H1 (cell line): ENCODE data around the gene PALM3. TPM values are rescaled to one million over a fixed set of nuclear protein-coding genes. Genes with fewer than 3 reads are reported as not detected.
"Not testable (repeated sequence)": the region's sequence is repeated elsewhere in the genome, so short reads cannot be mapped to it uniquely, and the experiment has no call there.

Experiments
- CTCF ChIA-PET: fragments of 300-600 bp; sonication (Branson Sonifier 250); formaldehyde crosslinking; loops from one replicate; lab custom pipeline; 2021; ENCODE audit not compliant: partially characterized antibody; lab: Charles Lee
- POLR2A ChIA-PET: fragments of 300-600 bp; sonication (Branson Sonifier 250); formaldehyde crosslinking; loops from one replicate; lab custom pipeline; 2021; ENCODE audit warnings: inconsistent platforms; ENCODE audit not compliant: partially characterized antibody; lab: Charles Lee
- DNase-seq, 2 experiments: peaks; one replicate each; pipeline versions ENCODE4 v3.0.0 to v3.0.0-alpha.2; 2010 to 2022; ENCODE audit warnings: low spot score in 2 of 2, low read depth in 1 of 2, mixed read lengths in 1 of 2
- FAIRE-seq: peaks from 2 replicates; lab custom pipeline; 2011; peaks lifted over from hg19 to GRCh38; lab: Jason Lieb, UNC
- H2AFZ ChIP-seq: 2 replicates; pipeline ENCODE4 v1.8.1; 2012; ENCODE audit warnings: low read length, inconsistent platforms
- H2AK5ac ChIP-seq: 2 replicates; pipeline ENCODE4 v1.6.1; 2013; ENCODE audit warnings: low read depth, low read length
- H2BK120ac ChIP-seq: replicated peaks from 2 replicates; pipeline ENCODE3; 2013; ENCODE audit warnings: low read depth, low read length, inconsistent platforms
- H2BK12ac ChIP-seq: 2 replicates; pipeline ENCODE4 v1.6.1; 2013; ENCODE audit warnings: low read depth, low read length
- H2BK15ac ChIP-seq: 2 replicates; pipeline ENCODE4 v1.6.1; 2013; ENCODE audit warnings: low read length
- H2BK20ac ChIP-seq: 2 replicates; pipeline ENCODE4 v1.6.1; 2013; ENCODE audit warnings: low read length
- H2BK5ac ChIP-seq: 2 replicates; pipeline ENCODE4 v1.6.1; 2013; ENCODE audit warnings: low read depth, low read length
- H3K14ac ChIP-seq: 2 replicates; pipeline ENCODE4 v1.6.1; 2013; ENCODE audit warnings: inconsistent platforms; ENCODE audit not compliant: insufficient read length
- H3K18ac ChIP-seq: 2 replicates; pipeline ENCODE4 v1.6.1; 2013; ENCODE audit warnings: low read length; ENCODE audit errors: extremely low read depth
- H3K23ac ChIP-seq: 2 replicates; pipeline ENCODE4 v1.6.1; 2013; ENCODE audit warnings: inconsistent platforms; ENCODE audit not compliant: insufficient read length
- H3K23me2 ChIP-seq: 2 replicates; pipeline ENCODE4 v1.6.1; 2013; ENCODE audit warnings: low read depth, low read length
- H3K27ac ChIP-seq: 2 replicates; pipeline ENCODE4 v1.6.1; 2011; ENCODE audit warnings: low read depth, low read length, inconsistent platforms
- H3K27me3 ChIP-seq, 4 experiments: replicated peaks in 1 of 4; 1 replicate in 1 of 4; 2 replicates in 3 of 4; pipeline versions ENCODE4 v1.6.1 to v1.8.1; 2011 to 2013; ENCODE audit warnings: low read length in 3 of 4, mild to moderate bottlenecking in 3 of 4, inconsistent platforms in 2 of 4, mixed read lengths in 2 of 4, moderate library complexity in 1 of 4; ENCODE audit not compliant: control insufficient read depth in 3 of 4, insufficient read depth in 3 of 4; ENCODE audit errors: extremely low read depth in 1 of 4
- H3K36me3 ChIP-seq, 4 experiments: 2 replicates each; pipeline versions ENCODE4 v1.6.1 to v1.8.1; 2011 to 2013; ENCODE audit warnings: mild to moderate bottlenecking in 4 of 4, low read length in 3 of 4, moderate library complexity in 2 of 4, control low read depth in 1 of 4, inconsistent platforms in 1 of 4; ENCODE audit not compliant: insufficient read depth in 4 of 4, control insufficient read depth in 2 of 4
- H3K4ac ChIP-seq: replicated peaks from 2 replicates; pipeline ENCODE3; 2013; ENCODE audit warnings: low read length, low read depth, mixed read lengths, inconsistent platforms; ENCODE audit not compliant: insufficient read length
- H3K4me1 ChIP-seq, 4 experiments: replicated peaks in 1 of 4; 1 replicate in 1 of 4; 2 replicates in 3 of 4; pipeline versions ENCODE4 v1.6.1 to v1.8.1; 2011 to 2013; ENCODE audit warnings: low read length in 3 of 4, inconsistent platforms in 2 of 4, mixed read lengths in 1 of 4; ENCODE audit not compliant: insufficient read depth in 4 of 4, control insufficient read depth in 3 of 4
- H3K4me2 ChIP-seq, 2 experiments: 2 replicates each; pipeline versions ENCODE4 v1.6.1 to v1.8.1; 2011 to 2013; ENCODE audit warnings: low read depth in 2 of 2, low read length in 2 of 2, control low read depth in 1 of 2, inconsistent platforms in 1 of 2, mild to moderate bottlenecking in 1 of 2; ENCODE audit not compliant: insufficient read depth in 1 of 2
- H3K4me3 ChIP-seq, 4 experiments: fragments of 200-600, 300-600 bp in 1 of 4; sonication (generic), shearing (Covaris generic), sonication (Bioruptor Twin) in 1 of 4; 2 replicates each; pipeline versions ENCODE4 v1.5.1 to v1.8.1; 2011 to 2016; ENCODE audit warnings: low read length in 4 of 4, low read depth in 3 of 4, control low read depth in 2 of 4, inconsistent platforms in 2 of 4, mild to moderate bottlenecking in 2 of 4, mixed read lengths in 1 of 4, moderate library complexity in 1 of 4; ENCODE audit not compliant: insufficient read depth in 2 of 4; ENCODE audit errors: extremely low read depth in 1 of 4
- H3K56ac ChIP-seq: replicated peaks from 2 replicates; pipeline ENCODE3; 2013; ENCODE audit warnings: low read depth, mild to moderate bottlenecking, mixed read lengths, low read length, inconsistent platforms; ENCODE audit not compliant: insufficient read length
- H3K79me1 ChIP-seq: 2 replicates; pipeline ENCODE4 v1.6.1; 2013; ENCODE audit warnings: low read depth, low read length, control low read depth
- H3K79me2 ChIP-seq, 2 experiments: 2 replicates each; pipeline versions ENCODE4 v1.6.1 to v1.8.1; 2012 to 2013; ENCODE audit warnings: low read length in 2 of 2, mild to moderate bottlenecking in 2 of 2, inconsistent platforms in 1 of 2; ENCODE audit not compliant: insufficient read depth in 2 of 2, control insufficient read depth in 1 of 2
- H3K9ac ChIP-seq, 4 experiments: replicated peaks in 1 of 4; 1 replicate in 1 of 4; 2 replicates in 3 of 4; pipeline versions ENCODE4 v1.6.1 to v1.8.1; 2011 to 2013; ENCODE audit warnings: low read depth in 3 of 4, low read length in 3 of 4, control low read depth in 2 of 4, mild to moderate bottlenecking in 2 of 4, moderate library complexity in 2 of 4, inconsistent platforms in 1 of 4; ENCODE audit errors: extremely low read depth in 1 of 4
- H3K9me3 ChIP-seq, 2 experiments: 2 replicates each; pipeline versions ENCODE4 v1.6.1 to v1.8.1; 2012 to 2013; ENCODE audit warnings: mild to moderate bottlenecking in 2 of 2, moderate library complexity in 2 of 2, control low read depth in 1 of 2, inconsistent platforms in 1 of 2, low read depth in 1 of 2, low read length in 1 of 2, mixed read lengths in 1 of 2; ENCODE audit not compliant: insufficient read depth in 2 of 2
- H4K20me1 ChIP-seq, 2 experiments: replicated peaks in 1 of 2; 2 replicates each; pipeline versions ENCODE3 to v1.8.1; 2011 to 2013; ENCODE audit warnings: inconsistent platforms in 2 of 2, low read length in 2 of 2, mild to moderate bottlenecking in 1 of 2; ENCODE audit not compliant: insufficient read depth in 2 of 2, control insufficient read depth in 1 of 2
- H4K5ac ChIP-seq: 2 replicates; pipeline ENCODE4 v1.6.1; 2013; ENCODE audit warnings: low read length, low read depth, mixed read lengths, inconsistent platforms; ENCODE audit not compliant: insufficient read length
- H4K8ac ChIP-seq: 2 replicates; pipeline ENCODE4 v1.8.0; 2013; ENCODE audit warnings: mild to moderate bottlenecking, moderate library complexity, low read length, inconsistent platforms; ENCODE audit not compliant: insufficient read depth; ENCODE audit errors: extremely low read depth
- H4K91ac ChIP-seq: replicated peaks from 2 replicates; pipeline ENCODE3; 2013; ENCODE audit warnings: low read length, mixed read lengths, inconsistent platforms; ENCODE audit not compliant: insufficient read length
- CBX8 ChIP-seq: fragments of 300-800, 300-1000 bp; sonication (generic); IDR thresholded peaks from 2 replicates; pipeline ENCODE4 v1.7.1; 2016; ENCODE audit warnings: low read depth, low read length, borderline replicate concordance
- CTCF ChIP-seq, 3 experiments: IDR thresholded peaks; 1 replicate in 2 of 3; 2 replicates in 1 of 3; pipeline versions ENCODE4 v1.5.1 to v1.6.1; 2011; ENCODE audit warnings: low read length in 3 of 3, mild to moderate bottlenecking in 3 of 3, inconsistent platforms in 2 of 3, low read depth in 1 of 3, moderate library complexity in 1 of 3; ENCODE audit not compliant: insufficient read depth in 1 of 3; ENCODE audit errors: control extremely low read depth in 1 of 3
- KDM1A ChIP-seq: fragments of 200-600, 300-600 bp; sonication (generic); IDR thresholded peaks from 2 replicates; pipeline ENCODE4 v1.7.1; 2016; ENCODE audit warnings: mild to moderate bottlenecking, low read length, borderline replicate concordance
- NANOG ChIP-seq: IDR thresholded peaks from 2 replicates; pipeline ENCODE4 v1.6.1; 2011; ENCODE audit warnings: low read length, low read depth, mild to moderate bottlenecking, inconsistent platforms; ENCODE audit not compliant: insufficient read depth, poor library complexity, severe bottlenecking
- NRF1 ChIP-seq: IDR thresholded peaks from 2 replicates; pipeline ENCODE4 v1.6.1; 2011; ENCODE audit warnings: mild to moderate bottlenecking, low read depth, low read length, improper control_type of control experiment
- ZNF274 ChIP-seq: IDR thresholded peaks from 2 replicates; pipeline ENCODE4 v1.7.0; 2012; ENCODE audit warnings: low read length, borderline replicate concordance; ENCODE audit errors: extremely low read depth
- WGBS, 2 experiments: shearing (Covaris generic) in 1 of 2; methylation state at CpG; one replicate each; pipeline versions ENCODE4 v1.1.6 to v1.1.7; 2013 to 2015; ENCODE audit warnings: low lambda C conversion rate in 2 of 2, mixed read lengths in 2 of 2, inconsistent platforms in 1 of 2, low coverage in 1 of 2, missing lambda C conversion rate in 1 of 2; ENCODE audit not compliant: insufficient replicate concordance in 2 of 2, insufficient coverage in 1 of 2, insufficient read length in 1 of 2; ENCODE audit errors: extremely low coverage in 1 of 2, missing lambda C conversion rate in 1 of 2; 5-methylcytosine and 5-hydroxymethylcytosine counted together
- polyA plus RNA-seq, 7 experiments: library from polyadenylated mRNA; depleted of rRNA in 3 of 7; stranded (reverse) in 5 of 7; unstranded in 2 of 7; fragments of >200 nt in 5 of 7; fragments of 200-250 nt in 2 of 7; gene quantifications; 1 replicate in 5 of 7; 2 replicates in 1 of 7; 4 replicates in 1 of 7; pipeline versions ENCODE4 v1.2.1 to v1.2.3, GENCODE V29; 2011 to 2013; ENCODE audit warnings: missing spikeins in 2 of 7, mixed read lengths in 2 of 7
- total RNA-seq: library from RNA; stranded (reverse); fragmentation: NEBNext Ultra II Directional; extraction: Animal tissue kit (Norgen Biotek cat#: 25700); gene quantifications from 2 replicates; pipeline ENCODE4 v1.2.1, GENCODE V29; 2021
- TF ChIP-seq, protein P1 (sequence below): IDR thresholded peaks from 2 replicates; pipeline ENCODE4 v1.6.1; 2011; ENCODE audit warnings: low read depth, mild to moderate bottlenecking, low read length; ENCODE audit not compliant: insufficient read depth

Gene PALM3
- total and polyA plus RNA-seq, 2 of the 8 experiments (the other 6 are each of a cell fraction or from before 2014, with no cell fraction given), result 5.8 to 31.3 TPM

DNA sequence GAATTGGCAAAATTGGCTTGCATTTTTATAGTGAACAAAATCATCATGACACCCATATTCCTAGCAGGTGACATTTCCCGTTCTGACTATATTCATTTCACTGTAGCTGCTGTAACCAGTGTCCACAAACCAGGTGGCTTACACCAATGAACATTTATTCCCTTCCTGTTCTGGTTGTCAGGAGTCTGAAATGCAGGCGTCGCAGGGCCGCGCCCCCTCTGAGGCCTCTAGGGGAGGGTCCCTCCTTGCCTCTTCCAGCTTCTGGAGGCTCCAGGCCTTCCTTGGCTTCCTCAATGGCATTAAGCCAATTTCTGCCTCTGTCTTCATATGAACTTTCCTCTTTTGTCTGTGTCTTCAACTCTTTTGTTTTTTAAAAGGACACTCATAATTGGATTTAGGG is 40.4 kb downstream of the PALM3 start (continued):
- TF ChIP-seq, protein P1, sequence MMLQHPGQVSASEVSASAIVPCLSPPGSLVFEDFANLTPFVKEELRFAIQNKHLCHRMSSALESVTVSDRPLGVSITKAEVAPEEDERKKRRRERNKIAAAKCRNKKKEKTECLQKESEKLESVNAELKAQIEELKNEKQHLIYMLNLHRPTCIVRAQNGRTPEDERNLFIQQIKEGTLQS, result no peak
- TF ChIP-seq ZNF274, result no peak
- TF ChIP-seq NANOG, result no peak
- no peak for TF ChIP-seq KDM1A
- TF ChIP-seq CBX8, result no peak
- no peak for TF ChIP-seq CTCF (IDR thresholded peaks at IDR 0.05; ENCODE audit: control extremely low read depth in 1 of 3, insufficient read depth in 1 of 3, low read depth in 1 of 3, low read length in 3 of 3)
- no peak for TF ChIP-seq NRF1

- not testable (repeated sequence) for H4K20me1 ChIP-seq, H4K91ac ChIP-seq, H3K27me3 ChIP-seq, H3K79me1 ChIP-seq, H3K56ac ChIP-seq, H2BK5ac ChIP-seq, H2BK20ac ChIP-seq, H3K4me2 ChIP-seq, H2BK120ac ChIP-seq, H3K79me2 ChIP-seq, H2BK12ac ChIP-seq, H3K27ac ChIP-seq, H3K23me2 ChIP-seq, H2AK5ac ChIP-seq, H3K23ac ChIP-seq, H3K4me3 ChIP-seq, H3K14ac ChIP-seq, H4K5ac ChIP-seq, DNase-seq, H3K18ac ChIP-seq, H4K8ac ChIP-seq, H3K9ac ChIP-seq, FAIRE-seq, H3K4ac ChIP-seq, H3K4me1 ChIP-seq, H3K9me3 ChIP-seq, H2AFZ ChIP-seq, H3K36me3 ChIP-seq, H2BK15ac ChIP-seq
- CTCF ChIA-PET, result interaction anchor here (0.7 to 2.2 kb wide), 10 partner anchors 10 to 140 kb away, joined by 3 to 10 read pairs (median 6); partner anchors contain the start of gene IL27RA
- WGBS, 2 experiments, result 94% methylated on average over 3 of the region's 3 CpGs; no CpG with 5 or more reads in 1 of the 2 experiments
- POLR2A ChIA-PET, result interaction anchor here (0.6 to 2.2 kb wide), 3 partner anchors 9 to 96 kb away, joined by 3 to 6 read pairs (median 4); partner anchors contain the start of gene RFX1
Measured at GRCh38 chr19:14019739-14020138, 42.1 kb downstream of the PALM3 start.
